HPDE6-E6E7 (cell line): ENCODE data around the gene ATG2A.

Experiments
- DNase-seq: peaks from one replicate; pipeline ENCODE4 v3.0.0; 2011; ENCODE audit warnings: missing footprints; ENCODE audit errors: extremely low spot score

Gene ATG2A

GRCh38 chr11:64870176-64870892, 46.7 kb downstream of the ATG2A start:
- no peak for DNase-seq

GRCh38 chr11:64869571-64870175, 47.3 kb downstream of the ATG2A start:
- no peak for DNase-seq

GRCh38 chr11:64868904-64869570, 48.0 kb downstream of the ATG2A start:
- DNase-seq: peak; percentile 88

GRCh38 chr11:64867748-64868462, 49.1 kb downstream of the ATG2A start:
- no peak for DNase-seq

DNA sequence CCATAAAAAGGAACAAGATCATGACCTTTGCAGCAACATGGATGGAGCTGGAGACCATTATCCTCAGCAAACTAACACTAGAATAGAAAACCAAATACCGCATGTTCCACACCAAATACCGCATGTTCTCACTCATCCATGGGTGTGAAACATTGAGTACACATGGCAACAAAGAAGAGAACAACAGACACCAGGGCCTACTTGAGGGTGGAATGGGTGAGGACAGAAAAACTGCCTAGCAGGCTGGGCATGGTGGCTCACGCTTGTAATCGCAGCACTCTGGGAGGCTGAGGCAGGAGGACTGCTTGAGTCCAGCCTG, 50.9 kb downstream of the ATG2A start:
- DNase-seq: no peak

- DNase-seq: no peak
These were observed 51.5 kb downstream of the ATG2A start for GRCh38 chr11:64865286-64866172.

- no peak for DNase-seq
These were observed 52.3 kb downstream of the ATG2A start for GRCh38 chr11:64864473-64865285.

GRCh38 chr11:64864135-64864472, 52.9 kb downstream of the ATG2A start:
- no peak for DNase-seq

GRCh38 chr11:64863391-64864060, 53.5 kb downstream of the ATG2A start:
- no peak for DNase-seq

GRCh38 chr11:64862987-64863390, 54.0 kb downstream of the ATG2A start:
- no peak for DNase-seq

- DNase-seq: no peak
These were observed 55.6 kb downstream of the ATG2A start for GRCh38 chr11:64861227-64861975.

DNA sequence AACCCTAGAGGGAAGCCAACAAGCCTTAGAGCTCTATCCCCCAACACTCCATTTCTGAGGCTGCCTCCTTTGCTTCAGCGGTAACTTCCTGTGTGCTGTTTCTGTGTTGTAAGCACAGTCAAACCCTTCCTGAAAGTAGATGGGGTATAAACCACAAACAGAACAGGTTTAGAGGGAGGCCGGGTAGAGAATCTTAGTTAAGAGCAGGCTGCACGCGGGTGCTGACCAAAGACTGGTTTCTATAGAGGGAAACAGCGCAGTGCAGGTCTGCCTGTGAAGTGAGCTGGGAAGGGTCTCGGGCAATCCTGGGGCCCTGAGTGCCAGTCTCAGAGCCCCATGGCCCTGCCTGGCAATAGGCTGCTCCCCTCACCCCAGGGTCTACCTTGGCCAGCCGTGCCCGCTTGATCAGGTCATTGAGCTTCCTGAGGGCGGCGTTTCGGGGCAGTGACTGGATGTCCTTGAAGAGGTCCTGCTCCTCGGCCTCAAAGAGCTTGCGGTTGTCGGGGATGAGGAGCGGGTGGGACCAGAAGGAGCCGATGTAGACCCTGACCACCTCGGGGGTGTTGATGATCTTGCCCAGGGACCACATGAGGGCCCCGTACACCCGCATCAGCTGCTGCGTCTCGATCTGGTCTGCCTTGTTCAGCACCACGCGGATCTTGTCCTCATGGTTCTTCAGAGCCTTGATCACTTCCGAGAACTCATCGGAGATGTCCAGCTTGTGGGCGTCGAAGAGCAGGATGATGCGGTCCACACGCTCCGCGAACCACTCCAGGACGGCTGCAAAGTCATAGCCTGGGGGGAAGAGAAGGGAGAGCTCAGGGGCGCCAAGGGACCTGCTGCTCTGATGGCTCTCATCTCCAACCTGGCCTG, 57.2 kb downstream of the ATG2A start:
- no peak for DNase-seq

DNA sequence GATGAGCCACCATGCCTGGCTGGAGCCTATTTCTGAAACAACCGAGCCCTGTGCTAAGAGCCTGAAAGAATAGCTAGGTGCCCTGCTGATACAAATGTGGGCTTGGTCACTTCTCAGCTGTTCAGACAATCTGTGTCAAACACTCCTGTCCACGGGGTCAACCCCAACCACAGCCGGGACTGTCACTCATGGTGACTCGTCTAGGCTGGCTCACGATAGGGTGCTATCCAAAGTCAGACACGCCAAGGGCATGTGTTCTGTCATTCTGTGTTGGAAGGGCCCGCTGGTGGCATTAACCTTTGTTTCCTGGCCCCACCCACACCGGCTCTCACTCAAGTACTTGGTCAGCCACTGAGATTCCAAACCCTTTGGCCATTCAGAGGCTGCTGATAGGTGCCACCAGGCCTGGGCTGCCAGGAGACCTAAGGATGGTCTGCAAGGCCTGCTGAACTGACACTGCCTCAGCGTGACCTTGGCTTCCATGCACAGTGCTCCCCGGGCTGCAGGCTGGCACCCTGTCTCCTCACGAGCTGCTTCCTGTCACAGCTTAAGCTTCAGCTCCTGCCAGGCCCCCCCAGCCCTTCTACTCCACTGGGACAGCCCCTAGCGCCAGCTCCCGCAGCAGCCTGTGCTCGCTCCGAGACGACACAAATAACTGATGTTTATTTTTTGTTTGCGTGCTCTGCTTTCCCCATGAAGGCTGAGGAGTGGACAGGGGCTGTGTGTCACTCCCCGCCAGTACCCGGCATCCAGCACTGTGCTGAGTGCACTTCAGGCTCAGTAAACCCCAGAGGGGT, 58.3 kb downstream of the ATG2A start:
- DNase-seq: no peak

GRCh38 chr11:64857485-64857884, 59.5 kb downstream of the ATG2A start:
- DNase-seq: no peak

- DNase-seq: peak; percentile 95
These were observed 60.4 kb downstream of the ATG2A start for GRCh38 chr11:64856382-64857227.

DNA sequence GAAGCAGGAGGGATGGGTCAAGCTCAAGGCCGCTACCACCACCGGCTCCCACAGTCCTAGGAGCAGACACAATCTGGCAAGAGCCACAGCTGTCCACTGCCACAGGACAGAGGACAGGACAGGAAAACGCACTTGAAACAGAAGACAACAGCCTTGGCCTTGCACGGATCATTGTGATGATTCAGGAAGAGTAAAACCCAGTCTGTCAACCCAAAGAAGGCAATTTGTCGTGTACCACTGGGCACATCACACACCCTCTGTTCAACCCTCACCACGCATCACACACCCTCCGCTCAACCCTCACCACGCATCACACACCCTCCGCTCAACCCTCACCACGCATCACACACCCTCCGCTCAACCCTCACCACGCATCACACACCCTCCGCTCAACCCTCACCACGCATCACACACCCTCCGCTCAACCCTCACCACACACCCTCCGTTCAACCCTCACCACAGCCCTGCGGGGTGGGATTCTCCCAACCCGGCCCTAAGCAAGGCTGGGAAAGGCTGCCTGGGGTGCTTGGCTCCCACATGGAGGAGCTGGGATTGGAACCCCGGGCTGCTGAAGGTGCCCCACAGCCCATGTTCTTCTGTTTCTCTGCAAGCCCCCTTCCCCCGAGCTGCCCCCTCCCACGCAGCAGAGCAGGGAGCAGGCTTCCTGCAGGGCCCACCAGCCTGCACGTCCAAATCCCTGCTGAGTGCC, 61.3 kb downstream of the ATG2A start:
- no peak for DNase-seq
